Measurements from ENCODE around the gene PHF2.

GRCh38 chr9:93582550-93582949 is 6.2 kb downstream of the PHF2 start:
- TF ChIP-seq CTCF (IDR thresholded peaks at IDR 0.05) (no peak), POLR2A (IDR thresholded peaks at IDR 0.05) (no peak)

Data from suprapubic skin (tissue), 3 donors.